Measurements from ENCODE around the gene LXN. TPM values are rescaled to one million over a fixed set of nuclear protein-coding genes. Genes with fewer than 3 reads are reported as not detected.

LXN gene
- total and polyA plus RNA-seq, 2 of the 4 experiments (the other 2 are of a cell fraction) = 93.6 to 155 TPM

DNA sequence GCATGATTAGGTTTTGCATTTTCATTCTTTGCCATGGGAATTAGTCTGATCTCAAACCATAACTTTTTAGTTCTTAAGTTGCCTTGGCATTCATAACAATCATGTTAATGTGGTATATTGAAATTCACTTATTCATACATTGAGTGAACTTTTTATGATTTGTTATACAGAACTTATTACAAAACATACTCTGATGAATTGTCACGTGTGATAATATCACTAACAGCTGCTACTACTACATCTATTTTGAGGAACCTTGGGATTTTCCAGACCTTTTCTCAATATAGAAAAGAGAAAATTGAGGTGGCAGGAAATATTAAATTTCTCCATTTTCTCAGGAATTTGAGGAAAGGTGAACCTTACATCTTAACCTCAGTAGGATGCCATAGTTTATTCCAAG lies 9.2 kb downstream of the LXN start:
- Histone ChIP-seq H2BK20ac (ENCODE audit: low read depth, low read length) (no peak overlapping the region), H3K9ac (ENCODE audit: low read depth, low read length) (no peak overlapping the region), H3K4me2 (ENCODE audit: low read depth, low read length) (no peak overlapping the region), H3K4me3 (ENCODE audit: insufficient read depth, low read depth, low read length) (no peak overlapping the region), H4K5ac (ENCODE audit: low read depth, low read length) (no peak overlapping the region), H2AFZ (replicated peaks; ENCODE audit: low read length, poor library complexity) (no peak overlapping the region), H2AK9ac (replicated peaks; ENCODE audit: low read depth, low read length, poor library complexity) (no peak overlapping the region), H2BK15ac (ENCODE audit: low read depth, low read length) (no peak overlapping the region), H2BK5ac (ENCODE audit: low read depth, low read length, poor library complexity, severe bottlenecking) (no peak overlapping the region), H3K9me1 (ENCODE audit: insufficient read depth, low read length) (no peaks in the 10 kb centered on the region), H3K56ac (ENCODE audit: extremely low read depth, insufficient read depth, low read length) (no peak overlapping the region), H3K18ac (ENCODE audit: low read depth, low read length) (no peak overlapping the region), H4K91ac (ENCODE audit: insufficient read depth, low read depth, low read length) (no peak overlapping the region), H3K14ac (replicated peaks; ENCODE audit: low read depth, low read length) (no peak overlapping the region), H2AK5ac (ENCODE audit: low read depth, low read length) (no peak overlapping the region), H3K27me3 (ENCODE audit: control insufficient read depth, insufficient read depth, low read length) (no peaks in the 10 kb centered on the region), H3K79me1 (ENCODE audit: low read depth in 1 of 2, low read length in 2 of 2) (peaks cover 6 to 8% of the 10 kb centered on the region in 2 experiments; a peak in 1 of 4 replicates), H4K20me1 (ENCODE audit: insufficient read depth, low read length) (no peaks in the 10 kb centered on the region), H3K4me1 (ENCODE audit: control insufficient read depth, insufficient read depth, low read length) (peaks cover 2% of the 10 kb centered on the region; the same call in 1 of the 2 replicates), H3K9me3 (ENCODE audit: control insufficient read depth, insufficient read depth, low read length) (no peaks in the 10 kb centered on the region), H4K8ac (ENCODE audit: low read depth in 2 of 2, low read length in 2 of 2) (no peak overlapping the region), H3K27ac (ENCODE audit: insufficient read depth, low read length) (no peak overlapping the region), H3K4ac (ENCODE audit: low read depth, low read length) (no peak overlapping the region), H3K36me3 (ENCODE audit: control insufficient read depth, insufficient read depth, low read length) (peaks cover 27% of the 10 kb centered on the region), H3K23ac (ENCODE audit: low read depth, low read length) (no peak overlapping the region), H2BK120ac (ENCODE audit: low read depth, low read length) (no peak overlapping the region)
- in situ Hi-C loops (cut with MboI; ENCODE audit: low sequenced_read_pairs) (loop anchor here (5.0 kb wide), 2 partner anchors 59 to 129 kb away; no protein-coding TSS in a partner anchor), intact Hi-C loops (cut with micrococcal nuclease) (loop anchor here (10.0 kb wide), 1 partner anchor 592 kb away; no protein-coding TSS in a partner anchor), dilution Hi-C loops (cut with HindIII; ENCODE audit: low sequenced_read_pairs, unreplicated experiment) (no loop called here)
- ATAC-seq (ENCODE audit: low read depth) (no peak), DNase-seq (no peak)
- no TSS peak for BruUV-seq (replicated peaks)
- CTCF ChIA-PET = no interaction called here
- POLR2A ChIA-PET (ENCODE audit: unreplicated experiment) = no interaction called here
- WGBS, 2 experiments (ENCODE audit: extremely low coverage in 2 of 2, insufficient read length in 1 of 2) = no CpG with 5 or more reads among the region's 1 CpG
- TF ChIP-seq MAFK (IDR thresholded peaks at IDR 0.05; ENCODE audit: low read depth, low read length) = no peak
- TF ChIP-seq, protein P1, sequence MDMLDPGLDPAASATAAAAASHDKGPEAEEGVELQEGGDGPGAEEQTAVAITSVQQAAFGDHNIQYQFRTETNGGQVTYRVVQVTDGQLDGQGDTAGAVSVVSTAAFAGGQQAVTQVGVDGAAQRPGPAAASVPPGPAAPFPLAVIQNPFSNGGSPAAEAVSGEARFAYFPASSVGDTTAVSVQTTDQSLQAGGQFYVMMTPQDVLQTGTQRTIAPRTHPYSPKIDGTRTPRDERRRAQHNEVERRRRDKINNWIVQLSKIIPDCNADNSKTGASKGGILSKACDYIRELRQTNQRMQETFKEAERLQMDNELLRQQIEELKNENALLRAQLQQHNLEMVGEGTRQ (IDR thresholded peaks at IDR 0.05; ENCODE audit: low read depth, low read length) = no peak
- TF ChIP-seq, protein P2, sequence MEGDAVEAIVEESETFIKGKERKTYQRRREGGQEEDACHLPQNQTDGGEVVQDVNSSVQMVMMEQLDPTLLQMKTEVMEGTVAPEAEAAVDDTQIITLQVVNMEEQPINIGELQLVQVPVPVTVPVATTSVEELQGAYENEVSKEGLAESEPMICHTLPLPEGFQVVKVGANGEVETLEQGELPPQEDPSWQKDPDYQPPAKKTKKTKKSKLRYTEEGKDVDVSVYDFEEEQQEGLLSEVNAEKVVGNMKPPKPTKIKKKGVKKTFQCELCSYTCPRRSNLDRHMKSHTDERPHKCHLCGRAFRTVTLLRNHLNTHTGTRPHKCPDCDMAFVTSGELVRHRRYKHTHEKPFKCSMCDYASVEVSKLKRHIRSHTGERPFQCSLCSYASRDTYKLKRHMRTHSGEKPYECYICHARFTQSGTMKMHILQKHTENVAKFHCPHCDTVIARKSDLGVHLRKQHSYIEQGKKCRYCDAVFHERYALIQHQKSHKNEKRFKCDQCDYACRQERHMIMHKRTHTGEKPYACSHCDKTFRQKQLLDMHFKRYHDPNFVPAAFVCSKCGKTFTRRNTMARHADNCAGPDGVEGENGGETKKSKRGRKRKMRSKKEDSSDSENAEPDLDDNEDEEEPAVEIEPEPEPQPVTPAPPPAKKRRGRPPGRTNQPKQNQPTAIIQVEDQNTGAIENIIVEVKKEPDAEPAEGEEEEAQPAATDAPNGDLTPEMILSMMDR (conservative IDR thresholded peaks at IDR 0.05; ENCODE audit: low read depth, low read length) = no peak
- no peak for TF ChIP-seq BHLHE40 (IDR thresholded peaks at IDR 0.05; ENCODE audit: low read depth, low read length)
- TF ChIP-seq NFE2L2 (IDR thresholded peaks at IDR 0.05; ENCODE audit: low read depth, low read length) = no peak

Data from IMR-90 (cell line).